DMS153 (cell line): ENCODE results near the gene OSBPL10.
"Not testable (repeated sequence)": the region's sequence is repeated elsewhere in the genome, so short reads cannot be mapped to it uniquely, and the experiment has no call there.

Source experiments
- DNase-seq: peaks from one replicate; lab custom pipeline; 2025; lab: John Stamatoyannopoulos, UW

The OSBPL10 gene

DNA sequence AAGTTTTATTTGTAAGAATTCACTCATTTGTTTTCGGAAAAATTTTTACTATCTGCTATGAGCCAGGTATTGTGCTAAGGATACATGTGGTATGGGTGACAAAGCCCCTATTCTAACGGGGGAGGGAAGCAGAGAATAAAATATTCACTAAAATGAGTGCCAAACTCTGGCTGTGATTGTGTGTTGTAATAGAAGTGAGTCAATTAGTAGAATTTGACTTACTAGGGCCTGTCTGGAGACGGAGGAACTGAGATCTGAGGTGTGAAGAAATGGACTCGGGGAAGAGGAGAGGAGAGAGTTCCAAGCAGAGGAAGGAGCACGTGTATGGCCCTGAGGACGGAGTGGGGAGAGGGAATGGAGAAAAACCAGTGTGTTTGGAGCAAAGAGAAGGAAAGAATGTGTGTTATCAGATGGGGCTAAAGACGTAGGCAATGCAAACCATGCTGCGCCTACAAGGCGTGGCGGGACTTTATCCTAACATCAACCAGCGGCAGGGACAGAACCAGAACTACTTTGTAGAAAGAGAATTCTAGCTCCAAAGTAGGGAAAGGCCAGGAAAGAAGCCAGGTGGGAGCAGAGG is 89.1 kb downstream of the OSBPL10 start:
- no peak for DNase-seq

DNA sequence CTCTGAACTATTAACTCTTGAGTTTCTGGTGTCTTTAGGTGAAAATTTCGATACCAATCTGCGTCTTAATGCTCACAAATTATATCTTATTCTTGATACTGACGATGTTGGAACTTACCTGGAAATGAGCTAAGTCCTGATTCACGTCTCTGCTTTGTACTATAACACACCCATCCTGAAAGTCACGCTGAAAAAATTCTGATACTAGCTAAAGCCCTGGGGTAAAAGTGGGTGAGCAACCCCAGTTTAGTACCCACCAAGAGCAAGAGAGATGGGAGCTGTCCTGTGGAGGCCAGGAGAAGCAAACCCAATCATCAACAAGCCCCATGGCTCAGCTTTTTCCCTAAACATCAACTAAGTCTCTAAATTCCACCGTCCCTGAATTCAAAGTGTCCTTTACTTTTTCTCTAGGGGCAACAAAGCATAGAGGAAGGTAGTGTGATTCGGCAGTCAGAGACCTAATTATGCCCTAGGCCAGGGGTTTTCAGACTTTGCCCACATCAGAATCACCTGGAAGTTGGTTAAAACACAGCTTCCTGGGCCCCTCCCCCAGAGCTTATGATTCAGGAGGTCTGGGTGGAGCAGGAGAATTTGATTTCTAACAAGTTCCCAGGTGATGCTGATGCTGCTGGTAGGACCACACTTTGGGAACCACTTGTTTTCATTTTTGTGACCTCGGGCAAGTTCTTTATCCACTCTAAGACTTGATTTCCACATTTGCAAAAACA is 90.2 kb downstream of the OSBPL10 start:
- no peak for DNase-seq

DNA sequence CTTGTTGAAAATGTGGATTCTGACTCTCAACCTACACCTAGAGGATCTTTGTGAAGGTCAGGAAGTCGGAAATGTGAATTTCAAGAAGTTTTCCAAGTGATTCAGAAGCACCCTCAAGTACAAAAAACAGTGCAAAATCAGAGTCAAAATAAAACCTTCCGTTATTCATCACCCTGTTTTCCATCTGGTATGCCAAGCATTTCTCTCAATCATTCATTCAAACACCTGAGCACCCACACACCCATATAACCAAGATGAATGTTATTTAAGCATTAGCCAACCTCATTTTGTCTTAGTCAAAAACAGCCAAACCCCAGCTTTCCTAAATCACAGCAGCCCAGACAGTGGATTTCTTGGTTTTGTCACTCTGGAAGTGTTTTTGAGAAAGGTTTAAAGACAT is 91.1 kb downstream of the OSBPL10 start:
- no peak for DNase-seq

DNA sequence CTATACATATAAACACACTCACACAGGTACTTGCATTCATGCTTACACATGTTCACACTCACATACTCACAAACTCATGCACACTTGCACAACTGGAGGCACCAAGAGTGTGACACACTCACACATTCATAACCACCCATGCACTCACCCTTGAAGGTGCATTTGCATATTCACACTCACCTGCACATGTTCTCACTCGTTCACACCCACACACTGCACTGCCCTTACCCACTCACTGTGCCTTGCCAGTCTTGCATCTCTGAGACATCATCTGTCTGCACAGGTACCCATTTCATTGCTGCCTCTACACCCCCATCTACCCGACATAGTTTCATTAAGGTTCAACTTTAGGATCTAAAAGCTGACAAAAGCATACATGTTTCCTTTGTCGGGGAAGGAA is 95.8 kb downstream of the OSBPL10 start:
- no peak for DNase-seq

DNA sequence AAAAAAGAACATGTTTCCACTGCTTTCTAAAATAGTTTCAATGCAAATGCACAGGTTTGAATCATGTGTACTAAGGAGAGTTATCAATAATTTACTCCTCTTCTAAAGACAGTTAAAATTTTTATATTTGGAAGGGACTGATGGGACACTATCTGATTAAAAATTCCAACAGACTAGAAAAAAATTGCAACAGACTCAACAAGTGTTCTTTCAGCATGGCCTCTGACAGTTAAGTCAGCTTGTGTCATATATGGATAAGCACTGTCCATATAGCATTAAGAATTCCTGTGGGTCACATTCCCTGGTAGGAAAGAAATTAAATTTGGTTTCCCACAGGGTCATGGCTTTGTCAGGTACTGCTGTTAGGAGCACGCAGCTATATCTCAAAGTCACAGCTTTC is 96.8 kb downstream of the OSBPL10 start:
- no peak for DNase-seq

DNA sequence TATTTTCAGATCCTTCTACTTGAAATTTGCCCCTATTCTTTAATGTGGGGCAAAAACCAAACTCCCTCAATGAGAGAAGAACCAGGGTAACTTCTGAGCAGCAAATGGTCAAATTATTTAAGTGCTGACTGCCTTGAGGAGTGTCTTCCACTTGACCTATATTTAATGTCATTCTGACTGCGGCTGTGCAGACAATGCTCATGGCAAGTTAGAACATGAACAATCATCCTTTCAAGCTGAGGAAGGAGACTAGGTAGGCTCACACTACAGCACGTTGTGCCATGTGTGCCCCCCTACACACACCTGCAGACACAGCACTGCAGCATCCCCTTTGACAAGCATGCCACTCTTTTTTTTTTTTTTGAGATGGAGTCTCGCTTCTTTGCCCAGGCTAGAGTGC is 98.2 kb downstream of the OSBPL10 start:
- no peak for DNase-seq

DNA sequence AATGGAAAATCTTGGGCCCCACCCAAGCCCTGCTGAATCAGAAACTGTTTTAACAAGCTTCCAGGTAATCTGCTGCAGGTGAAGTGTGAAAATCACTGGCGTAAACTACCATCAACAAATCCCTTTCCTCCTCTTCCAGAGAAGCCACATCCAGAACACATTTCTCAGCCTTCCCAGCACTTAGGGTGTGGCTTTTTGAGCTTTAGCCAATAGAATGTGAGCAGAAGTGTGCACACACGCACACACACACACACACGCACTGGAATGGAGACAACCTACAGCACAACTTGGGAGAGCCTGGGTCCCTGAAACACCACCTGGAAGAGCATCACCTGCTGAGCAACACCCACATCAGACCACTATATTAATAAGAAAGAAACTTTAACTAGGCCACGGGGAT is 98.6 kb downstream of the OSBPL10 start:
- no peak for DNase-seq

DNA sequence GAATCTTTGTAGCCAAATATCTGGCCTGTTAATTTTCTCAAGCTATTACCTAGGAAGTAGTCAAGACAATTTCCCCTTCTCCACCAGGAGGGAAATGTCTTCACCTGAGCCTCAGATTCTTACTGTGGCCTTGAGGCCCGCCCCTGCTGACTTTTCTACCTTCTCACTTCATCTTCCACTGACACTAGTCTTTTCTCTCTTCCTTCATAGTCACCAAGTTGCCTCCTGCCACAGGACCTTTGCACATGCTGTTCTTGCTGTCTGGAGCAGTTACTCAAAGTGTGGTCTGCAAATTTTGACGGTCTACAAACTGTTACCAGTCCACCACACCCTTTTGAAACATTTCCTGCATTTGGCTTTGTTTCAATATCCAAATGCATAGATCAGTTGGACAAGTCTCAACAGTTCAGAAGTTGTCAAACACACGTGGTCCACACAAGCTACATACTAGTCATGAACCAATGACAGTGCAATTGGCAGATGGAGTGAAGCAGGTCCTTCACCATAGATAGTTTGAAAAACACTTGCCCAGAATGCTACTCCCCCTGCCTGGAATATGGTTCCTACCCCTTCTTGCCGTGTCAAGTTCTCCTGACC is 100.5 kb downstream of the OSBPL10 start:
- no peak for DNase-seq

DNA sequence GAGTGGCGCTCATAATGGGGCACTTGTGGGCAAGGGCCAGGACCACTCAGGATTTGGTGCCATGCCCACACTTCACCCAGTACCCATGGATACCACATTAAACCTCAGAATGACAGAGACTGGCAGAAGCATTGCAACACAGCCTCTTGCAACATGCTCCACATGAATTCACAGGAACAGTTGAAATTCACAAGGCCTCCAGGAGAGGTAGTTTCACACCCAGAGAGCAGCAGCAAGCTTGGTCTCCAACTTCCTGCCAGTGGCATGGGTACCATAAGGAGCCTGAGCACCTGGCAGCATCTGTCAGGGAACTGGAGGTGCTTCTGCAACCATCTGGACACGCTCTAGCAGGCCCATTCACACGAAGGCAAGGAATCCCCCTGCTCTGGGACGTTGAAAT is 101.0 kb downstream of the OSBPL10 start:
- DNase-seq, result no peak

DNA sequence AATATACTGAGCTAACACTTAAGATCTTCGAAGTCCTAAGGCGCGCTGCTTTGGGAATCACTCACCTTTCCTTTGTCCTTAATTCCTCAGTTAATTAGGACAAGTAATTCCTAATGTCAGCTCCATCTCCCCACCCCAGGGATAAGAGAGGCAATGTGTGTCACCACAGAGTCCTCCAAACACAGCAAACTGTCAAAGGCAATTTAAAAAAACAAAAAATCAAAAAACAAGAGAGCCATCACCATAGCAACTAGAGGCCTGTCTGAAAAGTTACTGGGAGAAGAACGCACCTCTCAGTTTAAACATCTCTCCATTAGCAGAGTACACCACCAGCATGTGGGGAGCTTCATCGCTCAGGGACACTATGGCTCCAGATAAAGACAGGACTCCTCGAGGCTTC is 101.7 kb downstream of the OSBPL10 start:
- DNase-seq, result no peak

DNA sequence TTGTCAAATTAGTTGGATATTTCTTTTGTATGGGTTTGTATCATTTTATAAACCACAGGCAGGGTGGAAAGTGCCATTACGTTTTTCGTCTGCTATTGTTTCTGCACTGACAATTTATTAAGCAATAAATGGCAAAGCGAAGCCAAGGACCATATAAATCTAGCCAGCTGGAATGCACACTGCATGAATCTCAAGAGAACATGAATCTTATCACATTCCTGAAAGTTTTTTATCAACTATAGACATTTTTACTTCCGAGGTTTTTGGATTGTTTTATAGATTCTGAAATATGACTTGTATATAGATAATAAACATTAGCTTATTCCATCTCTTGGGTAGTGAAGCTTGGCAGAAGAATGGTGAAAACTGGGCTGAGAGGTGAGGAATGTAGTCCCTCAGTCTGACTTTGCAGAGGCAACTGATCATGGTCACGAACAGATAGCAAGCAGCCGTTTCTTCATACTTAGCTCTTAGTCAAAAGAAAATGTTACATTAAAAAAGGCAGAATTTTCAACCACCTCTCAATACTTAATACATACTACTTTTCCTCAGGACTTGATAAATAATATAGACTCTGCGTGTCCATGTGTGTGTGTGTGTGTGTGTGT is 102.7 kb downstream of the OSBPL10 start:
- no peak for DNase-seq

DNA sequence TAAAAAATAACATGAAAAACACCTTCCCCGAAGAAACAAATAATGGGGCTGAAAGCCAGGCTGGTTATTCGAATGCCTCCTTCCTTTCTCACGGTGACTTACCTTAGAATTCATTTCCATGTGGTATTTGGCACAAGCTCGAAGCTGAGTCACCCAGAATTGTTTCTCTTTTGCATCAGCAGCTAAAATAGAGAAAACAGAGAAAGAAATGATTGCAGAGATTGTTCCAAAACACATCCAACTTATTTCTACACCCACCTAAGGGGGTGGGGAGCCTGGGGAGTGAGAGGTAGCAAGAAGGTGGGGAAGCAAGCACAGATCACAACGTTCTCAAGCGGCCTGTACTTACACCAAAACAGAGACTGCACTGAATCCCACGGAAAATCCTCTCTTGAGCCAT is 104.7 kb downstream of the OSBPL10 start:
- no peak for DNase-seq

DNA sequence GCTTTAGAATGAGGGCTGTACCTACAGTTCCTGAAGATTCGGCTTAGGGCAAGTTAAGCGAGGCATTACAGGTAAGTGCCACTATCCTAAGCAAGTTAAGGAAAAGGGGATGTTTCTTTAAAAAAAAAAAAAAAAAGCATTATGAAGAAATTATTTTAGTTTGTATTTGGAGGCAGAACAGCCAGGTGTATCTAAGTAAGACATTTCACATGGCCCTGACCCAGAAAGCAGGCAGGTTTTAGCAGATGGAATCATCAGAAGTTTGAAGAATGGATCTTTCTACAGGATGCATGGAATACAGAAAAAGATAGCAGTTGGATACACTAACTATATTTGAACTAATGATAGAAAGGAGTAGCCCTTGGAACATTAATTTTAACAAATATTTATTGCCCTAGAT is 105.6 kb downstream of the OSBPL10 start:
- no peak for DNase-seq

DNA sequence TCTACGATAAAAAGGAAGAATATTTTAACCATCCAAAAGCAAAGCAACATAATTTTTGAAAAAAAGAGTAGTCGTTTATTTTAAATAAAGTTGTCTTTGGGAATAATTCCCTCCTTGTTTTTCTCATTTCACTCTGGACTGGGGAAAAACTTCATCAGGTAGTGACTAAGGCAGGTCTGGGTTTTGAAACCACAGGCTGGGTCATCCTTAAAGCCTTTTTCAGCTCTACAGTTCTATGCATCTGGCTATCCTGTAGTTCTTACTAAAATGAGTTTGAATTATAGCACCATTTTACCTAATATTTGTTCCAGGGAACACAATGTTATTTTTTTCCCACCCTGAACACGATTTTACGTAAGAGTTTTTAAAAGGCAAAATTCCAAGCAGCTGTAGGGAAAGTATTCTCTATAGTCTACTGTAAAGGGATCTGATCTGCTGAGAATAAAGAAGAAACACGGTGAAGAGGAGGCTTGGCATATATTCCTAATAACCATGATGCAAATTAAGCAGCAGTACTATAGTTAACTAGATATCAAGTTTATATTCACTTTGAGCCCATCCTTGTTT is 107.7 kb downstream of the OSBPL10 start:
- no peak for DNase-seq

DNA sequence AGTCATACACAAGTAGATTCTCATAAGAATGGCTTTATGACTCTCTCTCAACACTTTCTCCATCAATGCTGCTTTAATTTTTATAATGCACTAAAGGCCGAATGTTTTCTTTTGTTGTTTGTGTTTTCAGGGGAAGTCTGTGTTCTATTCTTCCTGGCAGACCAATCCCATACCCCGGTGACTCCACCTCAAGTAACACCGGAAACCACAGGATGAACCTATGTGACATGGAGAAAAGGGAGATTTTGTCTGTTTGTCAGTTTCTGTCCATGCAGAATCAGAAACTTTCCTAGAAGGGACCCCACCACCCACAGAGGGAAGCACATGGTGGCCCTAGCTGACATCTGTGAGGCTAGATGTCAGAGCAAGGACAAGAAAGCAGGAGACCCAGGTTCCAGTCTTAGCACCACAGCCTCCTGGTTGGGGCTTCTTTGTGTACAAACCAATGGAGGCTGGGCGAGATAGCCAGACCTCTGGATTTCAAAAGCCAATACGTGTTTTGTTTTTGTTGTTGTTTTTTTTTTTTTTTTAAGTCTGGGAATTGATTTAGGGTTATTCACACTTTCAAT is 109.0 kb downstream of the OSBPL10 start:
- DNase-seq, result no peak

DNA sequence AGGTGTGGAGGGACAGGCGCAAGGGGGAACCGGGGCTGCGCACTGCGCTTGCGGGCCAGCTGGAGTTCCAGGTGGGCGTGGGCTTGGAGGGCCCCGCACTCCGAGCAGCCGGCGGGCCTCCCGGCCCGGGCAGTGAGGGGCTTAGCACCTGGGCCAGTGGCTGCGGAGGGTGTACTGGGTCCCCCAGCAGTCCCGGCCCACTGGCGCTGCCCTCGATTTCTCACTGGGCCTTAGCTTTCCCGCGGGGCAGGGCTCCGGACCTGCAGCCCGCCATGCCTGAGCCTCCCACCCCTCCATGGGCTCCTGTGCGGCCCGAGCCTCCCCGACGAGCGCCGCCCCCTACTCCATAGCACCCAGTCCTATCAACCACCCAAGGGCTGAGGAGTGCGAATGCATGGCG is 111.0 kb downstream of the OSBPL10 start:
- DNase-seq, result not testable (repeated sequence)

DNA sequence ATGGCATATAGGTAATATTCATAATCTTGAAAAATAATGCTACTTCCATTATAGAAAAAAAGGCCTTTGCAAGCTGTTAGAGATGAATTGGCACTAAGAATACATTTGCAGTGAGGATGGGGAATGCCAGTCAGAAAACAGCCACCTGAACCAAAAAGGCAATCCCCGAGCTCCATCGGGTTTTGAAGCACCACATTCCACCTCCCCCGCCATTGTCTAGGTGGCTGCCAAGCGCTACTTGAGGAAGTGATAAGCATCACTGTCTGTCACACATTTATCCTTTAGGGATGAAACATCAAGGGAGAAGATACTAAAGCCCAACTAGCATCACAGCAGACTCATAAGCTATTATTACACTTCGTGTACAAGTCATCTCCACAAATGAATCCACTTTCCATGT is 112.8 kb downstream of the OSBPL10 start:
- no peak for DNase-seq

DNA sequence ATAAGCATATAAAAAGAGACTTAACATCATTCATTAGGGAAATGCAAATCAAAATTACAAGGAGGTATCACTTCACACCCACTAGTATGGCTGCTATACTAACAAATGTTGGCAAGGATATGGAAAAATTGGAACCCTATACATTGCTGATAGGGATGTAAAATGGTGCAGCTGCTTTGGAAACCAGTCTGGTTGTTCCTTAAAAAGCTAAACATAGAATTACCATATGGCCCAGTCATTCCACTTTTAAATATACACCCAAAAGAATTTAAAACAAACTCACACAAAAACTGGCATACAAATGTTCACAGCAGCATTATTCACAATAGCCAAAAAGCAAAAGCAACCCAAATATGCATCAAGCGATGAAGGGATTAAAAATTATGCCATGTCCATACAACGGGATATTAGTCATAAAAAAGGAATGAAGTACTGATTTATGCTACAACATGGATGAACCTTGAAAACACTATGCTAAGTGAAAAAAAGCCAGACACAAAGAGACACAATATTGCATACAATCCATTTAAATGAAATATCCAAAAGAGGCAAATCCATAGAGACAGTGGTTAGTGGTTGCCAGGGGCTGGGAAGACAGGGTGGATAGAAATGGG is 118.3 kb downstream of the OSBPL10 start:
- DNase-seq, result no peak

DNA sequence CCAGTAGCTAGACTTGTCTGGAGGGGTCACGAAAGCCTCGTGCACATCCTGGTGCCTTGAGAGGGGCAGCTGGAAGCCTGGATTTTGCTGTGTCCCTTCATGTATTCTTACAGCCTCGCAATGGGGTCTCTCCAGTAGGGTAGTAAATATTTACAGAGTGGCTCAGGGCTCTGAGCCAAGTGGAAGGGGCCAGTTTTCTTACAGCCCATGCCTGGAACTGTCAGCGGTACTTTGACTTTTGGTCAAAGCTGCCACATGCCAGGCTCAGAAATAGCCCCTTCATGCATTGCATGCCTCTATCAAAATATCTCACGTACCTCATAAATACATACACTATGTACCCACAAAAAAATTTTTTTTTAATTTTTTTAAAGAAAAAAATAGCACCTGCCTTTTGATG is 119.2 kb downstream of the OSBPL10 start:
- DNase-seq, result no peak

DNA sequence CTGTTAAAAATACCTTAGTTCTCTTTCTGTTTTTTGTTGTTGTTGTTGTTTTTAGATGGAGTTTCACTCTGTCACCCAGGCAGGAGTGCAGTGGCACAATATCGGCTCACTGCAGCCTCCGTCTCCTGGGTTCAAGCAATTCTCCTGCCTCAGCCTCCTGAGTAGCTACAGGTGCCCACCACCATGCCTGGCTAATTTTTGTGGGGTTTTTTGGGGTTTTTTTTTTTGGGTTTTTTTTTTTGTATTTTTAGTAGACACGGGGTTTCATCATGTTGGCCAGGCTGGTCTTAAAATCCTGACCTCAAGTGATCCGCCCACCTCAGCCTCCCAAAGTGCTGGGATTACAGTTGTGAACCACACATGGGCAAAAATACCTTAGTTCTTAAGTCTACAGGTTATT is 120.4 kb downstream of the OSBPL10 start:
- DNase-seq, result not testable (repeated sequence)

DNA sequence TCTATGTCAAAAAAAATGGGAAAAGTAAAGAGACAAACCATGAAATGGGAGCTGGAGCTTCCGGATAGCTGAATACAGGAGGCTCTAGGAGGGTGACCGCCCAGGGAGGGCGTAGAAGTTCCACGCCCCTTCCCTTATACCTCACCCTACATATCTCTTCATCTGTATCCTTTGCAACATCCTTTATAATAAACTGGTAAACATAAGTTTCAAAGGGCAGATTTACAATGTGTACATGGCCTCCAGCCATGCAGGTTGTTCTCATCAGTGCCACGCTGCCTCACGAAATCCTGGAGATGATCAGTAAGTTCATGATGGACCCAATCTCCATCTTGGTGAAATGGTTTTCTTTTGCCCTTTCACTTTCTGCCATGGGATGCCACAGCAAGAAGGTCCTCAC is 121.8 kb downstream of the OSBPL10 start:
- DNase-seq, result no peak

DNA sequence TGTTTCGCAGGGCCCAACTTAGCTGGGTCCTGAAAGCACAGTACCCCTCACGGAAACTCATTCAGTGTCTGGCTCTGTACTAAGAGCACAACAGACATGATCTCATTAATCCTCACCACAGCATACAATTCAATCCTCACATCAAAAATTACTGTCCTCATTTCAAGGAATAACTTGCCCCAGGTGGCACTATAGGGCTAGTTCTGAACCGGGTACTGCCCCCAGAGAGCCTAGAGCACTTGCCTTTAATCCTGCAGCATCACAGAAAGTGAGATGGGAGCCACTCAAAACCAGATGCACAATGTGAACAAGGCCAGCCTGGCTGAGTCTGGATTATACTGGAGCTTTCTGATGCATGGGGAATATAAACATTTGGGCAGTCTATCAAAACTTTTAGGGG is 122.6 kb downstream of the OSBPL10 start:
- peak; percentile 7 for DNase-seq
